K562 (cell line): ENCODE results near the gene NGDN. TPM values are rescaled to one million over a fixed set of nuclear protein-coding genes. Genes with fewer than 3 reads are reported as not detected.

Experiments
- ATAC-seq: fragments of 200-7000 bp; cut with Tn5 transposase; 3 replicates; pipeline ENCODE4 v1.9.1; 2020; ENCODE audit warnings: moderate library complexity
- BruUV-seq: library from RNA; stranded (reverse); fragments of 400-500 nt; replicated peaks from 2 replicates; lab custom pipeline; 2021; lab: Mats Ljungman, UMichigan
- CTCF ChIA-PET: fragments of 300-600 bp; formaldehyde crosslinking; extraction: SDS; loops from one replicate; lab custom pipeline; 2021; ENCODE audit warnings: low intra/inter-chr PET ratio; lab: Yijun Ruan, JAX
- POLR2A ChIA-PET: fragments of 300-600, 350-650 bp; sonication (Branson Sonifier 250); formaldehyde crosslinking; extraction: SDS; loops from one replicate; lab custom pipeline; 2021; ENCODE audit warnings: antibody characterized with exemption, inconsistent platforms; lab: Yijun Ruan, JAX
- DNase-seq, 4 experiments: peaks; one replicate each; pipeline versions ENCODE4 v3.0.0 to v3.0.0-alpha.2; 2011 to 2018; ENCODE audit warnings: low spot score in 3 of 4, mixed read lengths in 3 of 4; ENCODE audit errors: extremely low read depth in 1 of 4
- FAIRE-seq: peaks from 2 replicates; lab custom pipeline; 2011; peaks lifted over from hg19 to GRCh38; lab: Jason Lieb, UNC
- H2AFZ ChIP-seq: 2 replicates; pipeline ENCODE4 v1.6.0; 2011; ENCODE audit warnings: low read depth, low read length, control low read depth, inconsistent platforms
- H3K27ac ChIP-seq: fragments of 200-600 bp; 3 replicates; pipeline ENCODE4 v1.8.0; 2011; ENCODE audit warnings: low read depth, mild to moderate bottlenecking, control low read depth, inconsistent platforms, low read length, moderate library complexity, mixed read lengths; ENCODE audit errors: extremely low read depth
- H3K27me3 ChIP-seq, 2 experiments: fragments of 300-600 bp in 1 of 2; 2 replicates in 1 of 2; 3 replicates in 1 of 2; pipeline versions ENCODE4 v1.6.0 to v1.8.0; 2011; ENCODE audit warnings: inconsistent platforms in 2 of 2, low read length in 2 of 2, mild to moderate bottlenecking in 1 of 2, mixed read lengths in 1 of 2, moderate library complexity in 1 of 2; ENCODE audit not compliant: control insufficient read depth in 2 of 2, insufficient read depth in 2 of 2
- H3K36me3 ChIP-seq: fragments of 300-600 bp; 3 replicates; pipeline ENCODE4 v1.8.0; 2011; ENCODE audit warnings: mild to moderate bottlenecking, low read length, inconsistent platforms; ENCODE audit not compliant: control insufficient read depth, insufficient read depth
- H3K4me1 ChIP-seq, 2 experiments: fragments of 200-600 bp in 1 of 2; replicated peaks in 1 of 2; 2 replicates in 1 of 2; 3 replicates in 1 of 2; pipeline versions ENCODE4 v1.5.1 to v1.8.0; 2011; ENCODE audit warnings: inconsistent platforms in 2 of 2, low read length in 2 of 2, mild to moderate bottlenecking in 1 of 2, mixed read lengths in 1 of 2, moderate library complexity in 1 of 2; ENCODE audit not compliant: control insufficient read depth in 2 of 2, insufficient read depth in 2 of 2
- H3K4me2 ChIP-seq: 2 replicates; pipeline ENCODE4 v1.6.1; 2011; ENCODE audit warnings: low read length, control low read depth, inconsistent platforms, mixed read lengths; ENCODE audit not compliant: insufficient read depth
- H3K4me3 ChIP-seq: fragments of 200-600 bp; sonication (generic), shearing (Covaris generic); 2 replicates; pipeline ENCODE4 v1.5.1; 2016; ENCODE audit warnings: control low read depth, inconsistent platforms
- H3K79me2 ChIP-seq: fragments of 200-600 bp; 3 replicates; pipeline ENCODE4 v1.8.0; 2011; ENCODE audit warnings: low read length, inconsistent platforms; ENCODE audit not compliant: control insufficient read depth, insufficient read depth
- H3K9ac ChIP-seq, 2 experiments: 2 replicates each; pipeline versions ENCODE4 v1.6.0 to v1.6.1; 2011; ENCODE audit warnings: low read depth in 2 of 2, low read length in 2 of 2, control low read depth in 1 of 2, inconsistent platforms in 1 of 2, mild to moderate bottlenecking in 1 of 2, mixed read lengths in 1 of 2; ENCODE audit not compliant: insufficient read depth in 1 of 2
- H3K9me1 ChIP-seq: one replicate; pipeline ENCODE4 v1.6.0; 2011; ENCODE audit warnings: inconsistent platforms, mild to moderate bottlenecking, low read length, moderate library complexity; ENCODE audit not compliant: control insufficient read depth, insufficient read depth
- H3K9me3 ChIP-seq: replicated peaks from 2 replicates; pipeline ENCODE4 v1.5.1; 2011; ENCODE audit warnings: low read depth, low read length, inconsistent platforms; ENCODE audit not compliant: control insufficient read depth, insufficient read depth
- H4K20me1 ChIP-seq: replicated peaks from 2 replicates; pipeline ENCODE4 v1.6.1; 2011; ENCODE audit warnings: low read length, inconsistent platforms, mixed read lengths; ENCODE audit not compliant: control insufficient read depth, insufficient read depth
- ATF3 ChIP-seq, 2 experiments: fragments of 450-650 bp in 1 of 2; sonication (generic) in 1 of 2; formaldehyde crosslinking in 1 of 2; IDR thresholded peaks in 1 of 2; conservative IDR thresholded peaks in 1 of 2; 2 replicates each; pipeline versions ENCODE4 v1.6.1 to v1.8.1; 2016 to 2023; ENCODE audit warnings: mild to moderate bottlenecking in 2 of 2, moderate library complexity in 2 of 2, inconsistent platforms in 1 of 2, missing genetic modification reagents in 1 of 2
- CLOCK ChIP-seq: fragments of 250-450 bp; sonication (Bioruptor Pico); IDR thresholded peaks from 2 replicates; pipeline ENCODE4 v1.4.0; 2020; ENCODE audit warnings: mild to moderate bottlenecking, moderate library complexity, borderline replicate concordance
- CTBP1 ChIP-seq: fragments of 450-650 bp; IDR thresholded peaks from 2 replicates; pipeline ENCODE4 v1.6.1; 2016; ENCODE audit warnings: borderline replicate concordance
- DIDO1 ChIP-seq: fragments of 450-650 bp; IDR thresholded peaks from 2 replicates; pipeline ENCODE4 v1.6.1; 2016; ENCODE audit warnings: low read depth, missing biosample characterization, missing genetic modification characterization
- ELF4 ChIP-seq: fragments of 450-650 bp; formaldehyde crosslinking; IDR thresholded peaks from 2 replicates; pipeline ENCODE4 v1.4.0; 2022; ENCODE audit warnings: missing genetic modification characterization
- ETV1 ChIP-seq: fragments of 450-650 bp; conservative IDR thresholded peaks from 2 replicates; pipeline ENCODE4 v1.6.1; 2016; ENCODE audit warnings: missing genetic modification characterization, control low read depth, low read depth, missing compliant biosample characterization
- HES1 ChIP-seq: fragments of 450-650 bp; IDR thresholded peaks from 2 replicates; pipeline ENCODE4 v1.6.1; 2016; ENCODE audit warnings: low read depth, mild to moderate bottlenecking, moderate library complexity
- KLF6 ChIP-seq: fragments of 250-450 bp; sonication (Bioruptor Pico); IDR thresholded peaks from 2 replicates; pipeline ENCODE4 v1.4.0; 2020; ENCODE audit warnings: mild to moderate bottlenecking, moderate library complexity, borderline replicate concordance
- MYNN ChIP-seq, 2 experiments: sonication (generic); formaldehyde crosslinking in 1 of 2; IDR thresholded peaks; 2 replicates each; pipeline versions ENCODE4 v1.5.0 to v1.6.1; 2016 to 2020; ENCODE audit warnings: antibody characterized with exemption in 1 of 2, missing genetic modification reagents in 1 of 2
- NR2C1 ChIP-seq, 2 experiments: fragments of 450-650 bp; IDR thresholded peaks; 2 replicates each; pipeline ENCODE4 v1.6.1; 2017; ENCODE audit warnings: mild to moderate bottlenecking in 2 of 2, antibody characterized with exemption in 1 of 2, inconsistent platforms in 1 of 2, missing compliant biosample characterization in 1 of 2, missing genetic modification characterization in 1 of 2
- NR3C1 ChIP-seq: sonication (generic); formaldehyde crosslinking; IDR thresholded peaks from 2 replicates; pipeline ENCODE4 v1.8.1; 2022; ENCODE audit warnings: missing genetic modification reagents
- RBFOX2 ChIP-seq: fragments of 200-400 bp; formaldehyde crosslinking; IDR thresholded peaks from 2 replicates; pipeline ENCODE4 v1.6.1; 2017; ENCODE audit warnings: low read depth, mild to moderate bottlenecking, low read length, moderate library complexity
- ZNF311 ChIP-seq: fragments of 250-450 bp; sonication (Bioruptor Pico); IDR thresholded peaks from 2 replicates; pipeline ENCODE4 v1.4.0; 2020; ENCODE audit warnings: mild to moderate bottlenecking, moderate library complexity
- ZNF507 ChIP-seq: conservative IDR thresholded peaks from 2 replicates; pipeline ENCODE4 v1.6.1; 2017; ENCODE audit warnings: missing genetic modification characterization, missing compliant biosample characterization
- ZNF57 ChIP-seq: fragments of 450-650 bp; formaldehyde crosslinking; IDR thresholded peaks from 2 replicates; pipeline ENCODE4 v1.4.0; 2020; ENCODE audit warnings: mild to moderate bottlenecking, moderate library complexity
- ZNF766 ChIP-seq: fragments of 200-800 bp; sonication (Bioruptor generic); conservative IDR thresholded peaks from 2 replicates; pipeline ENCODE4 v1.6.1; 2016; ENCODE audit warnings: missing genetic modification characterization, missing compliant biosample characterization
- WGBS: fragments of 100-300 bp; shearing (Covaris generic); methylation state at CpG from one replicate; pipeline ENCODE4 v1.1.6; 2016; ENCODE audit warnings: low coverage, mixed read lengths; ENCODE audit not compliant: insufficient coverage; ENCODE audit errors: missing lambda C conversion rate; 5-methylcytosine and 5-hydroxymethylcytosine counted together
- in situ Hi-C: fragments of 300-500 bp; cut with MboI; formaldehyde crosslinking; loops from 4 replicates; pipeline ENCODE4 v1.15.0; 2018; ENCODE audit warnings: inconsistent platforms, mixed read lengths
- intact Hi-C: fragments of 100-400 bp; cut with micrococcal nuclease; formaldehyde crosslinking; loops from 2 replicates; pipeline ENCODE4 v1.14.2; 2022
- polyA plus RNA-seq, 8 experiments: library from polyadenylated mRNA; depleted of rRNA in 4 of 8; stranded (reverse) in 5 of 8; unstranded in 3 of 8; fragments of >200 nt; fragmentation: Nextera tagmentation in 2 of 8; fragmentation: Illumina TruSeq in 1 of 8; extraction: Ambion mirVana in 2 of 8; extraction: Trizol in 1 of 8; gene quantifications; 2 replicates each; pipeline versions ENCODE4 v1.2.1 to v1.2.3, GENCODE V29; 2011 to 2014; ENCODE audit warnings: inconsistent platforms in 1 of 8, missing spikeins in 1 of 8
- total RNA-seq, 7 experiments: library from RNA; depleted of rRNA in 6 of 7; stranded (reverse); fragments of >200 nt in 6 of 7; fragmentation: Illumina TruSeq in 2 of 7; extraction: Trizol in 2 of 7; gene quantifications; 2 replicates each; pipeline versions ENCODE4 v1.2.1 to v1.2.3, GENCODE V29; 2011 to 2021; ENCODE audit warnings: low replicate concordance in 1 of 7

The NGDN gene
- total and polyA plus RNA-seq, 9 of the 15 experiments (the other 6 are each of a cell fraction or from before 2014, with no cell fraction given) = 42.9 to 195 (median 74.9) TPM

GRCh38 chr14:23425169-23425568 lies 44.3 kb upstream of the NGDN start:
- in situ Hi-C loops = no loop called here
- H3K4me1 ChIP-seq = no peaks in the 10 kb centered on the region; a peak in 1 of 5 replicates
- POLR2A ChIA-PET = no interaction called here
- 0% methylated on average over 10 of the region's 10 CpGs for WGBS
- H3K4me2 ChIP-seq = no peak overlapping the region
- H3K27me3 ChIP-seq = peaks cover 6 to 48% of the 10 kb centered on the region in 2 experiments; a peak in 4 of 5 replicates
- no peak overlapping the region for H3K4me3 ChIP-seq
- no peaks in the 10 kb centered on the region for H3K36me3 ChIP-seq
- no peak for FAIRE-seq
- CTCF ChIA-PET = no interaction called here
- H3K9me1 ChIP-seq = no peaks in the 10 kb centered on the region
- intact Hi-C loops = no loop called here
- no peak overlapping the region for H3K9ac ChIP-seq
- no peak for ATAC-seq
- H3K27ac ChIP-seq = no peak overlapping the region
- no TSS peak for BruUV-seq
- H3K79me2 ChIP-seq = no peaks in the 10 kb centered on the region
- no peaks in the 10 kb centered on the region for H3K9me3 ChIP-seq
- no peak for DNase-seq
- no peak overlapping the region for H2AFZ ChIP-seq
- TF ChIP-seq RBFOX2 (no peak), NR2C1 (IDR thresholded peaks at IDR 0.05) (no peak), NR2C1 (tag; IDR thresholded peaks at IDR 0.05) (no peak), MYNN (IDR thresholded peaks at IDR 0.05) (no peak), MYNN (CRISPR knock-in tag; IDR thresholded peaks at IDR 0.05) (no peak), ZNF311 (CRISPR knock-in tag) (no peak), NR3C1 (CRISPR knock-in tag) (no peak), DIDO1 (tag) (no peak), ETV1 (tag) (no peak), ZNF766 (CRISPR knock-in tag) (no peak), ATF3 (IDR thresholded peaks at IDR 0.05) (no peak), ATF3 (CRISPR knock-in tag; conservative IDR thresholded peaks at IDR 0.05) (no peak), ELF4 (CRISPR knock-in tag) (no peak), ZNF507 (tag) (no peak), HES1 (no peak), CLOCK (CRISPR knock-in tag) (no peak), ZNF57 (CRISPR knock-in tag) (no peak), KLF6 (CRISPR knock-in tag) (no peak), CTBP1 (no peak)
- H4K20me1 ChIP-seq = no peaks in the 10 kb centered on the region
